ENCODE measurements around the gene USP17L26.
A peak's percentile ranks its signal among the peaks of the same experiment; 100 is the strongest.
"Not testable (repeated sequence)": the region's sequence is repeated elsewhere in the genome, so short reads cannot be mapped to it uniquely, and the experiment has no call there.

USP17L26 gene, protein sequence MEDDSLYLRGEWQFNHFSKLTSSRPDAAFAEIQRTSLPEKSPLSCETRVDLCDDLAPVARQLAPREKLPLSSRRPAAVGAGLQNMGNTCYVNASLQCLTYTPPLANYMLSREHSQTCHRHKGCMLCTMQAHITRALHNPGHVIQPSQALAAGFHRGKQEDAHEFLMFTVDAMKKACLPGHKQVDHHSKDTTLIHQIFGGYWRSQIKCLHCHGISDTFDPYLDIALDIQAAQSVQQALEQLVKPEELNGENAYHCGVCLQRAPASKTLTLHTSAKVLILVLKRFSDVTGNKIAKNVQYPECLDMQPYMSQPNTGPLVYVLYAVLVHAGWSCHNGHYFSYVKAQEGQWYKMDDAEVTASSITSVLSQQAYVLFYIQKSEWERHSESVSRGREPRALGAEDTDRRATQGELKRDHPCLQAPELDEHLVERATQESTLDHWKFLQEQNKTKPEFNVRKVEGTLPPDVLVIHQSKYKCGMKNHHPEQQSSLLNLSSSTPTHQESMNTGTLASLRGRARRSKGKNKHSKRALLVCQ
- 0 reads per million in 2 donors for total RNA-seq

DNA sequence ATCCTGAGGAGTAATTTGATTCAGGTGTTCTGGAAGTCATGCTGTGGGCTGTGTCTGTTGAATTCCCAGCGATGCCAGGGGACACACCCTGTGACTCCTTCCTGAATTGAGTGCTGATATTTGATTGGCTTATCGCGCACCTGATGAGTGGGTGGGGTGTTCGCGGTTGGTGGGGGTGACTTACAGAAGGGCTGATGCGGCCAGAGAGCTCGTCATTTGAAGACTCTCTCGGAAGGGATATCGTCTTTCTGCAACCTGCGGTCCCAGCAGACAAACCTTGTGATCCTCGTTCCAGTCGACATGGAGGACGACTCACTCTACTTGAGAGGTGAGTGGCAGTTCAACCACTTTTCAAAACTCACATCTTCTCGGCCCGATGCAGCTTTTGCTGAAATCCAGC lies at the start of gene USP17L26:
USP17L26 (plus strand) TSS at position 301 of the 400 bp plus-strand sequence; CDS start at position 301, 0 bp downstream.
- not testable (repeated sequence) for DNase-seq

DNA sequence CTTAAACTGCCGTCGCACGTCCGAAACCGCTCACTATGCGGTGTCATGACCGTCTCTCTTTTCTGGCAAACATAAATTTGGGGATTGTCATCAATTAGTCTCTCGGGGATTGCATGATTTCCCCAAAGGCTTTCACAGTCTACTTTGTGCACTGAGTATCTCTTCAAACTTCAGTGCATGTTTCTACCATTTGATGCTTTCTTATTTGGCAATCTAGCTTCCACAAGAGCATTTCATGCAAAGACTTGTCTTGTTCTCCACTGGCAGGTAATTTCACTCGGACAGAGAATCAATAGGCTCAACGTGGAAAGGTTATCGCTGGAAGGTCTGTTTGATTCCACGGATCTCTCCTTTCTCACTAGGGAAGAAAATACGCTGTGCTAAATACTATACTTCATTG lies 10.3 kb upstream of the USP17L26 start:
- not testable (repeated sequence) for DNase-seq

DNA sequence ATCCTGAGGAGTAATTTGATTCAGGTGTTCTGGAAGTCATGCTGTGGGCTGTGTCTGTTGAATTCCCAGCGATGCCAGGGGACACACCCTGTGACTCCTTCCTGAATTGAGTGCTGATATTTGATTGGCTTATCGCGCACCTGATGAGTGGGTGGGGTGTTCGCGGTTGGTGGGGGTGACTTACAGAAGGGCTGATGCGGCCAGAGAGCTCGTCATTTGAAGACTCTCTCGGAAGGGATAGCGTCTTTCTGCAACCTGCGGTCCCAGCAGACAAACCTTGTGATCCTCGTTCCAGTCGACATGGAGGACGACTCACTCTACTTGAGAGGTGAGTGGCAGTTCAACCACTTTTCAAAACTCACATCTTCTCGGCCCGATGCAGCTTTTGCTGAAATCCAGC lies 9.6 kb upstream of the USP17L26 start, which contains the start of gene USP17L24:
USP17L24 (plus strand) TSS at position 301 of the 400 bp plus-strand sequence; CDS start at position 301, 0 bp downstream.
- DNase-seq, result not testable (repeated sequence)

DNA sequence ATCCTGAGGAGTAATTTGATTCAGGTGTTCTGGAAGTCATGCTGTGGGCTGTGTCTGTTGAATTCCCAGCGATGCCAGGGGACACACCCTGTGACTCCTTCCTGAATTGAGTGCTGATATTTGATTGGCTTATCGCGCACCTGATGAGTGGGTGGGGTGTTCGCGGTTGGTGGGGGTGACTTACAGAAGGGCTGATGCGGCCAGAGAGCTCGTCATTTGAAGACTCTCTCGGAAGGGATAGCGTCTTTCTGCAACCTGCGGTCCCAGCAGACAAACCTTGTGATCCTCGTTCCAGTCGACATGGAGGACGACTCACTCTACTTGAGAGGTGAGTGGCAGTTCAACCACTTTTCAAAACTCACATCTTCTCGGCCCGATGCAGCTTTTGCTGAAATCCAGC lies 4.8 kb upstream of the USP17L26 start, which contains the start of gene USP17L25:
USP17L25 (plus strand) TSS at position 301 of the 400 bp plus-strand sequence; CDS start at position 301, 0 bp downstream.
- not testable (repeated sequence) for DNase-seq

DNA sequence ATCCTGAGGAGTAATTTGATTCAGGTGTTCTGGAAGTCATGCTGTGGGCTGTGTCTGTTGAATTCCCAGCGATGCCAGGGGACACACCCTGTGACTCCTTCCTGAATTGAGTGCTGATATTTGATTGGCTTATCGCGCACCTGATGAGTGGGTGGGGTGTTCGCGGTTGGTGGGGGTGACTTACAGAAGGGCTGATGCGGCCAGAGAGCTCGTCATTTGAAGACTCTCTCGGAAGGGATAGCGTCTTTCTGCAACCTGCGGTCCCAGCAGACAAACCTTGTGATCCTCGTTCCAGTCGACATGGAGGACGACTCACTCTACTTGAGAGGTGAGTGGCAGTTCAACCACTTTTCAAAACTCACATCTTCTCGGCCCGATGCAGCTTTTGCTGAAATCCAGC lies 4.6 kb downstream of the USP17L26 start, which contains the start of gene USP17L5:
USP17L5 (plus strand) TSS at position 301 of the 400 bp plus-strand sequence; CDS start at position 301, 0 bp downstream.
- DNase-seq, result not testable (repeated sequence)

DNA sequence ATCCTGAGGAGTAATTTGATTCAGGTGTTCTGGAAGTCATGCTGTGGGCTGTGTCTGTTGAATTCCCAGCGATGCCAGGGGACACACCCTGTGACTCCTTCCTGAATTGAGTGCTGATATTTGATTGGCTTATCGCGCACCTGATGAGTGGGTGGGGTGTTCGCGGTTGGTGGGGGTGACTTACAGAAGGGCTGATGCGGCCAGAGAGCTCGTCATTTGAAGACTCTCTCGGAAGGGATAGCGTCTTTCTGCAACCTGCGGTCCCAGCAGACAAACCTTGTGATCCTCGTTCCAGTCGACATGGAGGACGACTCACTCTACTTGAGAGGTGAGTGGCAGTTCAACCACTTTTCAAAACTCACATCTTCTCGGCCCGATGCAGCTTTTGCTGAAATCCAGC lies 9.4 kb downstream of the USP17L26 start, which contains the start of gene USP17L27:
USP17L27 (plus strand) TSS at position 301 of the 400 bp plus-strand sequence; CDS start at position 301, 0 bp downstream.
- not testable (repeated sequence) for DNase-seq

DNA sequence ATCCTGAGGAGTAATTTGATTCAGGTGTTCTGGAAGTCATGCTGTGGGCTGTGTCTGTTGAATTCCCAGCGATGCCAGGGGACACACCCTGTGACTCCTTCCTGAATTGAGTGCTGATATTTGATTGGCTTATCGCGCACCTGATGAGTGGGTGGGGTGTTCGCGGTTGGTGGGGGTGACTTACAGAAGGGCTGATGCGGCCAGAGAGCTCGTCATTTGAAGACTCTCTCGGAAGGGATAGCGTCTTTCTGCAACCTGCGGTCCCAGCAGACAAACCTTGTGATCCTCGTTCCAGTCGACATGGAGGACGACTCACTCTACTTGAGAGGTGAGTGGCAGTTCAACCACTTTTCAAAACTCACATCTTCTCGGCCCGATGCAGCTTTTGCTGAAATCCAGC lies 14.1 kb downstream of the USP17L26 start, which contains the start of gene USP17L28:
USP17L28 (plus strand) TSS at position 301 of the 400 bp plus-strand sequence; CDS start at position 301, 0 bp downstream.
- DNase-seq, result not testable (repeated sequence)

DNA sequence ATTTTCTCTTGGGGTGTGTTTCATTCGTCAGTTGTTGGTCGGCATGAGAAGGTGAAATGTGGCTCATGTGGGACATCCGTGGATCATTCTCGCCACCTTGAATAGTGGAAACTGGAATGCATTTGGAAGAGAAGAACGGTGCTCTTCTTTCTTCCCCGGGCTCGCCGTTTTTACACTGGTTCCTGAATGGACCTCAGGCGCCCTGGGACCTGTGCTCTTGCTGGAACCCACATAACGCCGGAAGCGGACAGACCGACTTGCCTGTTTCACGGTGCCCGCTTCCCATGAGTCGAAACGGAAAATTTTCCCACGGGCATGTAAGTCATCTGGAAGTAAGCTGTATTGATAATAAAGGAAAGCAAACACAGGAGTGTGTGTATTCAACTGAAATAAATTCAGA lies 16.4 kb downstream of the USP17L26 start:
- not testable (repeated sequence) for DNase-seq

DNA sequence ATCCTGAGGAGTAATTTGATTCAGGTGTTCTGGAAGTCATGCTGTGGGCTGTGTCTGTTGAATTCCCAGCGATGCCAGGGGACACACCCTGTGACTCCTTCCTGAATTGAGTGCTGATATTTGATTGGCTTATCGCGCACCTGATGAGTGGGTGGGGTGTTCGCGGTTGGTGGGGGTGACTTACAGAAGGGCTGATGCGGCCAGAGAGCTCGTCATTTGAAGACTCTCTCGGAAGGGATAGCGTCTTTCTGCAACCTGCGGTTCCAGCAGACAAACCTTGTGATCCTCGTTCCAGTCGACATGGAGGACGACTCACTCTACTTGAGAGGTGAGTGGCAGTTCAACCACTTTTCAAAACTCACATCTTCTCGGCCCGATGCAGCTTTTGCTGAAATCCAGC lies 18.9 kb downstream of the USP17L26 start, which contains the start of gene USP17L29:
USP17L29 (plus strand) TSS at position 301 of the 400 bp plus-strand sequence; CDS start at position 301, 0 bp downstream.
- DNase-seq, result not testable (repeated sequence)

DNA sequence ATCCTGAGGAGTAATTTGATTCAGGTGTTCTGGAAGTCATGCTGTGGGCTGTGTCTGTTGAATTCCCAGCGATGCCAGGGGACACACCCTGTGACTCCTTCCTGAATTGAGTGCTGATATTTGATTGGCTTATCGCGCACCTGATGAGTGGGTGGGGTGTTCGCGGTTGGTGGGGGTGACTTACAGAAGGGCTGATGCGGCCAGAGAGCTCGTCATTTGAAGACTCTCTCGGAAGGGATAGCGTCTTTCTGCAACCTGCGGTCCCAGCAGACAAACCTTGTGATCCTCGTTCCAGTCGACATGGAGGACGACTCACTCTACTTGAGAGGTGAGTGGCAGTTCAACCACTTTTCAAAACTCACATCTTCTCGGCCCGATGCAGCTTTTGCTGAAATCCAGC lies 28.4 kb downstream of the USP17L26 start, which contains the start of gene USP17L30:
USP17L30 (plus strand) TSS at position 301 of the 400 bp plus-strand sequence; CDS start at position 301, 0 bp downstream.
- DNase-seq, result not testable (repeated sequence)

DNA sequence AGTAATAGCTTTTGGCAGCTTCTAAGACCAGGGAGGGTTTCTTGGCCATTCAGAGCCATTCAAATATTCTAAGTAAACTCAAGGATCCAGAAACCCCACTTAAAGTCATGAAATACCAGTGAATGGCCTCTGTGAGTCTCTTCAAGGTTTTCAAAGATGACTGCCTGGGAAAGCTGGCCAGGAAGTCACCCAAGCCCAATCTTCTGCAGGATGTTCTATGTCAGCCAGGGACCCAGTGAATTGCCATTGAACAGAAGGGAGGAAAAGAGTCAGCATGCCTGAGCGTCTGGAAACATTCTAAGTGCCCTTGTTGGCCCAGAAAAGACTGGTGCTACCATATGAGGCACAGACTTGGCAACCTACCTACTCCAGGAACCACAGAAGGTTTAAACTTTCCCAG lies 45.4 kb downstream of the USP17L26 start:
- not testable (repeated sequence) for DNase-seq

DNA sequence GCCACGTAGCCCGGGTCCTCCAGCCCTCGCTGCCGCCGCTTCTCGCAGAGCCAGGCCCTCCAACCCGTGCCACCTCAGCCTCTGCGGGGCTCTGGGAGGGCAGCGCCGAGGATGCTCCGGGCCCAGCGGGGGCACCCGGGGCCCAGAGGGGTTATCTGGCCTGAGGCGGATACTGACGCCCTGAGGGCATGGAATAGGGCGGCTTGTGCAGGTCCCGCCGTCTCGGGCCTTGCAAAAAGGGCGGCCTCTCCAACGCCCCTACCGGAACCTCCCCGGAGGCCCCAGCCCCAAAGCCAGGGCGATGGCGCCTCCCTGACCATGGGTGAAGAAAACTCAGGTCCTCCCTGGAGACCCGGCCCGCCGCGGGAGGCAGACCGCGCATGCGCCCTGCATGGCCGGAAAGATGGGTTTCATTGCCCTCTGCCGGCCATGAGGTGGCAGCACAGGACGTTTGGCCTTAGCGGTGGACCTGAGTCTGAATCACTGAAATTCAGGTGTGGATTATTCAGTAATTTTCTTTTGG lies 46.6 kb downstream of the USP17L26 start:
- peak; percentile 20 for DNase-seq

DNA sequence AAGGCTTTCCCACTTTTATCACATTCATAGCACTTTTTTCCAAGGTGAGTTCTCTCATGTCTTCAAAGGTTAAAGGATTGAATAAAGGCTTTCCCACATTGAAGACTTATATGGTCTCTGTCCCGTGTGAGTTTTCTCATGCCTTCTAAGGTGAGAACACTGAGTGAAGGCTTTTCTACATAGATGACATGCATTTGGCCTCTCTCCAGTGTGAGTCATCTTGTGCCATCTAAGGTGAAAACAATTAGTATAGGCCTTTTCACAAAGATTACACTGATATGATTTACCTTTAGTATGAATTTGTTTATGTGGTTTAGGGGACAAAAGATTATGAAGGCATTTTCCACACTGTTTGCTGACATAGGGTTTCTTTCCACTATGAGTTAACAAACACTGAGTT lies 49.7 kb downstream of the USP17L26 start:
- DNase-seq, result no peak
